GM10266 (cell line): ENCODE measurements around the gene FKBP8.
A peak's percentile ranks its signal among the peaks of the same experiment; 100 is the strongest.
"Not testable (repeated sequence)": the region's sequence is repeated elsewhere in the genome, so short reads cannot be mapped to it uniquely, and the experiment has no call there.

ENCODE experiments used
- DNase-seq: peaks from one replicate; pipeline ENCODE4 v3.0.0; 2012; ENCODE audit errors: extremely low spot score
- TF ChIP-seq, protein P1 (sequence below): IDR thresholded peaks from 2 replicates; pipeline ENCODE4 v1.5.1; 2012; ENCODE audit warnings: mild to moderate bottlenecking, low read depth; ENCODE audit not compliant: control insufficient read depth, insufficient read depth; ENCODE audit errors: missing control alignments

FKBP8 gene

DNA sequence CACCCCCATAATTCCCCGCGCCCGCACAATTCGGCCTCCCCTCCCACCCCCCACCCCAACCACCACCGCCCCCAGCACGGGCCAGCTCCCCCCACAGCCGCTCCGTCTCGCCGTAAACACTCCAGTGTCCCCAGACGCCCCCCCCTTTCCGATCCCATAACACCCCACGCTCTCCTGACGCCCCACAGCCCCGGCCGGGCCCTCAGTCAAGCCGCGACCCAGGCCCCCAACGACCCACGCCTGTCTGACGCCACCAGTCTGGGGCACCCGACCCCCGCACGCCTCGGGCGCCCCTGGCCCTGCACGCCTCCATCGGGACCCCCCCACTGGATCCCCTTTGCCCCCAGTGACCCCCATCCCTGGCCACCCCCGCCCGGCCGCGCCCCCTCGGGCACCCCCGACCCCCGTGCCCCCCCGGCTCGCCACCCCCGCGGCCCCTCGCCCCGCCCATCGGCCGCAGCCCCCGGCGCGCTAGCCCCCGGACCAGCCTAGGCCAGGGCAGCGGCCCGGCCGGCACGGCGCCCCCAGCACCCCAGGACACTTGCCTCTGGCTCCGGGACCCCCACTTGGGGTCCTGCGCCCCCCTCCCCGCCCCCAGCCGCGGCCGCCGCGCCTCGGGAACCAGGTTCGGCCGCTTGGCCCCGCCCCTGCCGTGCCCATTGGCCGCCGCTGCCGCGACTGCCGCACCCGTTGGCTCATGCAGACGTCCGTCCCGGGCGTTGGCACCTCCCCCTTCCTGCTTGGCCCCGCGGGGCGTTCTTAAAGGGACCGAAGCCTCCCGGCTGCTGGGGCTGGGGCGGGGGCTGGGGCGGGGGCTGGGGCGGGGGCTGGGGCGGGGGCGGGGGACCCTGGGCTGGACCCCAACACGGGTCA is at the start of gene FKBP8:
Gene FKBP8, minus strand, starts transcription at position 633 of the 873 bp plus-strand sequence. CDS start 1,603 bp downstream, outside the sequence.
- TF ChIP-seq, protein P1, sequence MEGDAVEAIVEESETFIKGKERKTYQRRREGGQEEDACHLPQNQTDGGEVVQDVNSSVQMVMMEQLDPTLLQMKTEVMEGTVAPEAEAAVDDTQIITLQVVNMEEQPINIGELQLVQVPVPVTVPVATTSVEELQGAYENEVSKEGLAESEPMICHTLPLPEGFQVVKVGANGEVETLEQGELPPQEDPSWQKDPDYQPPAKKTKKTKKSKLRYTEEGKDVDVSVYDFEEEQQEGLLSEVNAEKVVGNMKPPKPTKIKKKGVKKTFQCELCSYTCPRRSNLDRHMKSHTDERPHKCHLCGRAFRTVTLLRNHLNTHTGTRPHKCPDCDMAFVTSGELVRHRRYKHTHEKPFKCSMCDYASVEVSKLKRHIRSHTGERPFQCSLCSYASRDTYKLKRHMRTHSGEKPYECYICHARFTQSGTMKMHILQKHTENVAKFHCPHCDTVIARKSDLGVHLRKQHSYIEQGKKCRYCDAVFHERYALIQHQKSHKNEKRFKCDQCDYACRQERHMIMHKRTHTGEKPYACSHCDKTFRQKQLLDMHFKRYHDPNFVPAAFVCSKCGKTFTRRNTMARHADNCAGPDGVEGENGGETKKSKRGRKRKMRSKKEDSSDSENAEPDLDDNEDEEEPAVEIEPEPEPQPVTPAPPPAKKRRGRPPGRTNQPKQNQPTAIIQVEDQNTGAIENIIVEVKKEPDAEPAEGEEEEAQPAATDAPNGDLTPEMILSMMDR: no peak
- DNase-seq: peak; percentile 99

DNA sequence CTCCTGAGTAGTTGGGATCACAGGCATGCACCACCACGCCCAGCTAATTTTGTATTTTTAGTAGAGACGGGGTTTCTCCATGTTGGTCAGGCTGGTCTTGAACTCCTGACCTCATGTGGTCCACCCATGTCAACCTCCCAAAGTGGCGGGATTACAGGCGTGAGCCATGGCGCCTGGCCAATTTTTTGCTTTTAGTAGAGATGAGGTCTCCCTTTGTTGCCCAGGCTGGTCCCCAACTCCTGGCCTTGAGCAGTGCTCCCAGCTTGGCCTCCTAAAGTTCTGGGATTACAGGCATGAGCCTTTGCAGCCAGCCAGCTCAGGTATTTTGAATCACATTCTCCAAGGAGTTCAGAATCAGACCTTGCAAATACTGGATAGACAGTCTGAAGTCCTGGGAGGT is 49.4 kb upstream of the FKBP8 start:
- not testable (repeated sequence) for DNase-seq

DNA sequence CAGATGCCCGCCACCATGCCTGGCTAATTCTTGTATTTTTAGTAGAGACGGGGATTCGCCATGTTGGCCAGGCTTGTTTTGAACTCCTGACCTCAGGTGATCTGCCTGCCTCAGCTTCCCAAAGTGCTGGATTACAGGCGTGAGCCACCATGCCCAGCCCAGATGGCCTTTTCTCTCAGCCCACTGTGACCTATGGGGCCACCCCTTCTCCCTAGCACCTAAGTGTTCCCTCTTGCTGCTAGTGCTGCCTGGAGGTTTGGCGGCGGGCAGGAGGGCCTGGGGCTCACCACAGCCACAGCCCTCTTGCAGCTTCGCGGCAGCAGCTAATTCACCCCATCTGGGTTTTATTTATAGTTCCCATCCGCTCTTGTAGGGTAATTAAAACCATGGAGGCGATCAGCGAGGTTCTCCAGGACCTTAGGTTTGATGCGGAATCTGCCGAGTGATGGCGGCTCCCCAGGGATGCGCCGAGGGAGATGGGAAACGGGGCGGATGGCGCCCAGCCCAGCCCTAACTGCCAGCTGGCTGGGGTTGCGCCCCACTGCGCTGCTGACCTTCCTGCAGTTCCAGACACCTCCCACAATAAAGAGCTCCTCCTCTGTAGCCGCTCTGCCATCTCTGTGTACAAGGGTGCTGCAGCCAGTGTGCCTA is 48.5 kb upstream of the FKBP8 start:
- TF ChIP-seq, protein P1: no peak
- DNase-seq: no peak

DNA sequence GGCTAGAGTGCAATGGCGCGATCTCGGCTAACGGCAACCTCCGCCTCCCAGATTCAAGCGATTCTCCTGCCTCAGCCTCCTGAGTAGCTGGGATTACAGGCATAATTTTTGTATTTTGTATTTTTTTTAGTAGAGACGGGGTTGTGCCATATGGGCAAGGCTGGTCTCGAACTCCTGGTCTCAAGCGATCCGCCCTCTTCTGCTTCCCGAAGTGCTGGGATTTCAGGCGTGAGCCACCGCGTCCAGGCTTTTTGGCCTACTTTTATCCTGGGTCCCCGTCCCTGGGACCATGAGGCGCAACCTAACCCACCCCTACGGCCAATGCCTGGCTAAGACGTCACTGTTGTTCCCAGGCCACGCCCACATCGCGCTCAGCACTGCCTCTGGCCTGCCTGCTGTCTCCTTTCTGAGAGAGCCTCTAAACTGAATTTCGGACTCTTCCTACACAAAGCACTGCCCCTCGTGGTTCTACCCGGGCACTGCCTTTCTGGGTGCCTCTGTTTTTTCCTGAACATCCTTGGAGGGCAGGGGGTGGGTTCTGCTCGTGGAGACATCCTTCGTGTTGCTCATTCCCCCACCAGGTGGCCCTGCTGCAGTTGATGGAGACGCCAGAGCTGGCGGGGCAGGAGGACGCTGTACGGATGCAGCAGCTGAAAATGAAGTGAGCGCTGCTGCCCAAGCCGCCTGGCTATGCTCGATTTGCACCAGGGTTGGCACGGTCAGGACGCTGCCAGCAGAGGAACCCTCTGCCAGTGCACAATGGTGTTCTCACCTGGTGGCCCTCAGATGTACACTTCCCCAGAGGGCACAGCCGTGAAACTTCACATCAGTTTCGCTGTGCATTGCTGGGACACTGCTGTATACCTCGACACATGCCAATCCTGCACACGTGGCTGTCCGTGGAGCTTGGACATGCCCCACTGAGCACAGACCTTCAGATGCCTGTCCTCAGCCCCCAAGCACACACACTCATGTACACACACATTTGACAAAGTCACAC is 47.2 kb upstream of the FKBP8 start:
- DNase-seq: no peak
- TF ChIP-seq, protein P1: peak; percentile 7

DNA sequence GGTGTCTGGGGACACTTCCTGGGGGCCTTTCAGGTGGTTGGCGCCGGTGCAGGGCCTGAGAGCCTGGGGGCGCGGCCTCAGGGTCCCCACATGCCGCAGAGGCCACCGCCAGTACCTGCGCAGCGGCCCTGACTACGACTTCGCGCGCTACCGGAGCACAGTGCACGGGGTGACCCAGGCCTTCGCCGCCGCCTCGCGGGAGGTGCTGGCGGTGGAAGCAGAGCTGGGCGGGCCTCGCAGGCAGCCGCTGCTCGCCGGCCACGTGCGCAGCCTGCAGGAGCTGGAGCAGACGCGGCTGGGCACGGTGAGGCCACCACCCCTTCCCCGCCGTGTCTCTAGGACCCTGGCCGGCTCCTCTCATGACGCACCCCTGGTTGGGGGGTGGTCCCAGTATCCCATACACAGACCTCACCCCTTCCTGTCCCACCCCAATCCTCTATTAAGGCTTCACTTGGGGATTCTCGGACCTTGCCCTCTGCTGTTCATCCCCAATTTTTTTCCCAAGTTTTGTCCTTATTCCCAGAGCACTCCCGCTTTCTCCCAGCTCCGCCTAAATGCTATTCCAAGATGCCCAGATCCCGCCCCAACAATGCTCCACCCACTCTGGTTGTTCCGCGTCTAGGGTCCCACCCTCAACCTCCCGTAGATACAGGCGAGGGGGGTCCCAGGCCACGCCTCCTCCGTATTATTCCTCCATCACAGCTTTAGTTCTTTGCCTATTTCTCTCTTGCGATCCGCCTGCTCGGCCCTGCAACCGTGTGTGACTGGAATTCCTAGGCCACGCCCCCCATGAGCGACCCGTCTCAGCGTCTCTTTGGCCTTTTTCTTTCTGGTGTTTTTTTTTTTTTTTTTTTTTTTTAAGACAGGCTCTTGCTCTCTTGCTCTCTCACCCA is 46.3 kb upstream of the FKBP8 start:
- peak; percentile 84 for DNase-seq
- TF ChIP-seq, protein P1: peak; percentile 11

DNA sequence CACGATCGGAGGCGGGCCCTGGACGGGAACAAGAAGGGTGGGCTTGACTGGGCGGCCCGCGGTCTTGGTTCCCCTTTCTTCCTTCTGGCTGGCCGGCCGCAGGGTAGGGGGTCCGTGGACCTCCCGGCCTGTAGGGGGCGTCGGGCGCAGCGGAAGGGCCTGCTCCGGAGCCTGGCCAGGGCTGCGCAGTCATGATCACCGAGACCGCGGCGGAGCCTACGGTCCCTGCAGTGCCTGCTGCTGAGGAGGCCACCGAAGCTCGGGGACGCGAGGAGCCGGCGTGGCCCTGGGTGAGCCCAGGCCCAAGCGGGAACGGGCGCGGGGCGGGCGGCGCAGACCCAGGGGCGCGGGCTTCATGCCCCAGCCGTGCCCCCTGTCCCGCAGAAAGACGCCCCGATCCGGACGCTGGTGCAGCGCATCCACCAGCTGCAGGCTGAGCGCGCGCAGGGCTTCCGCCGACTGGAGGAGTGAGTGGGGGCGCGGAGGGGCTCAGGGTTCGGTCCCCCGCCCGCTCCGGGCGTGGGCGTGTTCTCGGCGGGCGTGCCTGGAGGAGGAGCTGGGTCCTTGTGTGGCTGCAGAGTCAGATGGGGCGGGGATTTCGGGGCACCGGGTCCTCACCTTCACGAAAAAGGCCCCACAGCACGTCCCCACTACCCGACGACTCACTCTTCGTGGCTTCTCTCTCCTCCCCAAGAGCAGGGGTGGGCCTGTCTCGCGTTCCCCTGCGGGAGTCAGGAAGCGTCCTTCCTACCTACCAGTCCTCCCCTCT is 45.4 kb upstream of the FKBP8 start, which contains the start of gene REX1BD:
Gene REX1BD, plus strand, starts transcription at position 188 of the 769 bp plus-strand sequence. Its CDS starts 4 bp downstream, at position 192.
- TF ChIP-seq, protein P1: peak; percentile 93
- DNase-seq: peak; percentile 90
